Stimulated activated CD4-positive, alpha-beta T cell treated with anti-CD3 and anti-CD28 coated beads, Interleukin-2, amount 100 ng/mL, for 48 hours (primary cell): ENCODE data around the gene GRK3.

ENCODE experiments used
- DNase-seq, 2 donors: peaks; one replicate each; pipeline ENCODE4 v3.0.0-alpha.2; 2020

Gene GRK3

DNA sequence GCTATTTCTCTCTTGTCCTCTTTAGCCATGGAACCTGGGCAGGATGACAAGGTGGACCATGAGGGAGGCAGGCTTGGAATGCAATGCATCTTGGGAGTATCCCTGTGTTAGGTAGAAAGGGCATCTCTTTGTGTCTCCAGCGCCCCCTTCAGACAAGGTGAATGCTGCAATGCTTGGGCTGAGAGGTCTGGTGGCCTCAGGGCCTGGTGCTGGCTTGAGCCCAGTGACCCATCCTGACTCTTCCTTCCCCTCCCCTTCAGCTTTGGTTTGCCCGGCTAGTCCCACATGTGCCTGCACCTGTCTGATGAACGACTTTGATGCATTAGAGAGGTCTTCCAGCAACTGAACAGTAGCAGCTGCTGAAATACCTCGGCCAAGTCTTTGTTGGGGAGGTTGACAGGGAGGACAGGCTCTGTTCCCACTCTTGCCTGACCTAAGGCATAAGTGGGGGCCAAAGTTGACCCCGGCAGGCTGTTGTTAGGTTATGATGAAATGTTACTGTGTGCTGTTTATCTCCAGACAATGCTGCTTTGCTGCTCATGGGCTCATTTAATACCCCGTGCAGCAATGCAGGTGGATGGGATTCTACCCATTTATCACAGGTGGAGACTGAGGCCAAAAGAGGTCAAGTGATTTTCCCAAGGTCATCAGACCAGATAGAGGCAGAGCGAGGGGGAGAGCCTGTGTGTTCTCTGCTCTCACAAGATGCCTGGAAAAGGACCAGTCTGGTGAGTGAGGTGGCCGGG is 200.0 kb downstream of the GRK3 start:
- no peak for DNase-seq

DNA sequence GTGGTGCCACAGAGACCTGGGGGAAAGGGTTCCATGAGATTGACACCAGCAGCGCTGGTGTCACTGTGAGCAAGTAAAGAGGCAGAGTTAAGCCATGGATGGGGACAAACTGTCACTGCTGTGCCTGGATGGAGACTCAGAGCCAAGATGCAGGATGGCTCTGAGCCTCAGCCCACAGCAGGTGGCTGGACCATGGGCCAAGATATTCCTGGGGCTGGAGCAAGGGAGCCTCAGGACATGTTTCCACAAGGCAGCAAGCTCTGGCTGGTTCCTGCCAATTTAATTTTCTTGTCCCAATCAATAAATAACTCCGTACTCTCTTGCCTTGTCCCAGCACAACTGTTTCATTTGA is 200.5 kb downstream of the GRK3 start:
- no peak for DNase-seq

DNA sequence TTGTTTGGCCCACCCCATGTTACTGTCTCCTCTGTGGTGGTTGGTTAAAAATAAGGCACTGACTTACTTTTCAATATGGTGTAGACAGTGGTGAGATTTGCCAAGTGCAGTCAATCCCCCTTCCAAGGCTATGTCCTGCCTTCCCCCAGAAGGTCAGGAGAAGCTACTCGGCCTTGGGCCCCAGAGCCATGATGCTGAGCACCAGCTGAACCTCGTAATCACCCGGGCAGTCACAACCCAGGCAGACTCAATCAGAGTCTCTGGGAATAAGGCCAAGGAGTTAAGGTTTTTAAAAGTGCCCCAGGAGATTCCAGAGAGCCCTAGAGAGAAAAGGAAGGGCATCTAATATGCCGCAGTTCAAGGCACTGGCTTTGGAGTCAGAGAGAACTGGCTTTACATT is 201.3 kb downstream of the GRK3 start:
- DNase-seq, result no peak

DNA sequence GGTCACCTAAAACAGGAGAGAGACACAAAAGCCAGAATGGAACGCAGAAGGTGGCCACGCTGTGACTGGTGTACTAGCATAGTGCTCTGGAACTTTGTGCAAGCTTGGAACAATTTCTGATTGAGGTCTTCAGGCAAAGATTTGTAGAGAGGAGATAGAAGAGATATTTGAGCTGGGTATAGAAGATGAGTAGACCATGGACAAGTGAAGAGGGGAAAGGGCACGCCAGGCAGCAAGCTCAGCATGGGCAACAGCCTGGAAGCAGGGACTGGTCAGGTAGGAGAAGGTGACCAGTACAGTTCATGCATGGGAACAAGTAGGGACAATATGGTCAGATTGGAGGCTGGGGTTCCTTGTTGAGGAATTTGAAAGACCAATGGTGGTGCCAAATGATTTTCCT is 201.9 kb downstream of the GRK3 start:
- no peak for DNase-seq

DNA sequence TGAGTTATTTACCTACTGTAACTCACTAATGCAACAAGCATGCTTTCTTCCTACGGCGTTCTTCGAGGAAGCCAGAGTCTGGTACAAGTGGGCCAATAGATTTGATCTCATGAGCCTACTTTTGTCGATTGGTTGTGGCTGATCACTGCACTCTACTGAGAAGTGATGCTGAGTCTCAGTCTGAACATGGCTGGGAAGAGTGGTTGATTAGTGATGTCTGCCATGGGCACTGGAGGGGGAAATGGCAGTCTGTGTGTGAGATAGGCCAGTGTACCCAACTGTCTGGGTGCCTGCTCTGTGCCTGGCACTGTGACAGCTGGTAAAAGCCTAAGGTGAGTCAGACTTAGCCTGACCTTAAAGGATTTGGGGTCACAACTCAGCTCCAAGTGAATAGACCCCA is 205.9 kb downstream of the GRK3 start:
- DNase-seq, result no peak

DNA sequence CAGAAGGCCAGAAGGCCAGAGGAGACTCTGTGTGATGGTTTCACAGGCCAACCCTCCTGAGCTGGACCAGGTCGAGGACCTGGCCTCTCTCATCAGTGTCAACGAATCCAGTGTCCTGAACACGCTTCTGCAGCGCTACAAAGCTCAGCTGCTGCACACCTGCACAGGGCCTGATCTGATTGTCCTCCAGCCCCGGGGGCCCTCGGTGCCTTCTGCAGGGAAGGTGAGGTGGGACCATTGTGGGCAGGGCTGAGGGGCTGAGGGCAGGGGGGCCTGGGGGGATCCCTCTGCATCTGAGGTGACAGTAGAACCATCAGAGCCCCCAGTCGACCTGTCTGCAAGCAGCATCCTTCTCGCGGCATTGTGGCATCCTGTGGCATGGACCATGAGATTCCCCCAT is 207.8 kb downstream of the GRK3 start:
- DNase-seq, result no peak

DNA sequence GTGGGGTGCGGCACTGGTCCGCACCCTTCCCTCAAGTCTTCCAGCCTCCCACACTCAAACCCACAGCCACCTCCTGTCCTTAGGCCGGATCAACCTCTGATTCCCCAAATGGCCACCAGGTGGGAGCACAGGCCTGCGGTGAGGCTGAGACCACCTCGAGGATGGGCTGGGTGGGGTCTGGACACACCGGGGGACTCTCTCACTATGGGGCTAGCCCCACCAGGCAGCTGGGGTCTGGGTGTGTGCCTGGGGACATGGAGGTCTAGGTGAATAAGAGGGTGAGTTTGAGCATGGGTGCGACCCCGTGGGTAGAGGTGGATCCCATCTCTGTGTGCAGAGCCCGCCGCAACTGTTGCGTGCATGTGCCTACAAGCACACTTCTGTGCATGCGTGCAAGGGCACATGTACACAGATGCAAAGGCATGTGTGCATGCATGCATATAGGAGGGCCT is 210.1 kb downstream of the GRK3 start:
- DNase-seq, result no peak

DNA sequence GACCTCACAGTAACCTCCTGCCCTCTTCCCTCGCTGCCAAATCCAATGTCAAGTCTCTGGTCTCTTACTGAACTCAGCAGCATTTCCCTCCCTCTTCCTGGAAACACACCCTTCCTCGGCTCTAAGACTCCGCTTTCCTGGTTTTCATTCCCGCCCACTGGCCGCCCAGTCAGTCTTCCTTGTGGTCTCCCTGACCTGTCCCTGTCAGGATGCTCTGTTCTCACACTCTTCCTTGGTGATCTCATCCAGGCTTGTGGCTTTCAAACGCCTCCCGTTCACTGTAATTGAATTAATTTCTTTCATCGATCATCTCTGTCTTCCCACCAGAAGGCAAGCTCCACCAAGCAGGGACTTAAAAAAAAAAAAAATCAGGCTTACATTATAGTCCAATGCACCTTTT is 211.1 kb downstream of the GRK3 start:
- DNase-seq, result no peak

DNA sequence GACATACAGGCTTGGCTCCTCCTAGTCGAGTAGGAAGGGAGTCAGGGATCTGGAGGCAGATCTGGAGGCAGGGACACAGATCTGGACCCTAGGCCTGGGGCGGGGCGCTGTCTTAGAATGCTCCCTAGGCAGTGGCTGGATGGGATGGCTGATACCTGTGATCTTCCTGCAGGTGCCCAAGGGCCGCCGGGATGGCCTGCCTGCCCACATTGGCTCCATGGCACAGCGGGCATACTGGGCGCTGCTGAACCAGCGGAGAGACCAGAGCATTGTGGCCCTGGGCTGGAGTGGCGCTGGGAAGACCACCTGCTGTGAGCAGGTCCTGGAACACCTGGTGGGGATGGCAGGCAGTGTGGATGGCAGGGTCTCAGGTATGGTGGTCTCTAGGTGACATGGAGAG is 212.9 kb downstream of the GRK3 start:
- no peak for DNase-seq

DNA sequence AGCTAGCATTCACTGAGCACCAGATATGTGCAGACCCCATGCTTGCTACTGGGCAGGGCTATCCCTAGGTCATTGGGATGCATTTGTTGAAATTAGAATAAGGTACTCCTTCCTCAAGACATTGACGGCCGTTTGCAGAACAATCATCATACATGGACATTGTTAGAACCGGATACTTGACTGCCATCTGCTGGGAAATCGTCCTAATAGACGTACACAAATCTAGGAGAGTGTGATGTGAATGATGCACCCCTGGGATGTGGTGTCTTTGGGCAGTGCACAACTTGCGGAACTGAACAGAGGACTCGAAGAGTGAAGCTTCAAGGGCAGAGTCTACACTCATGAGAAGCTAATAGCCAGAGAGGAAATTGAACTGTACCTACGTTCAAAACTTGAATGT is 213.4 kb downstream of the GRK3 start:
- DNase-seq, result no peak
